GM20431 (cell line): ENCODE data around the gene CDH4.

Source experiments
- in situ Hi-C: fragments of 300-500 bp; cut with MseI, MboI; formaldehyde crosslinking; loops from one replicate; pipeline ENCODE4 v1.15.0; 2020; ENCODE audit warnings: low sequenced_read_pairs; ENCODE audit not compliant: unreplicated experiment

The CDH4 gene

GRCh38 chr20:61880706-61881105 is 628.6 kb downstream of the CDH4 start:
- in situ Hi-C loops, result loop anchor here (10.0 to 25.0 kb wide), 2 partner anchors 1666 to 1818 kb away; no protein-coding TSS in a partner anchor

DNA sequence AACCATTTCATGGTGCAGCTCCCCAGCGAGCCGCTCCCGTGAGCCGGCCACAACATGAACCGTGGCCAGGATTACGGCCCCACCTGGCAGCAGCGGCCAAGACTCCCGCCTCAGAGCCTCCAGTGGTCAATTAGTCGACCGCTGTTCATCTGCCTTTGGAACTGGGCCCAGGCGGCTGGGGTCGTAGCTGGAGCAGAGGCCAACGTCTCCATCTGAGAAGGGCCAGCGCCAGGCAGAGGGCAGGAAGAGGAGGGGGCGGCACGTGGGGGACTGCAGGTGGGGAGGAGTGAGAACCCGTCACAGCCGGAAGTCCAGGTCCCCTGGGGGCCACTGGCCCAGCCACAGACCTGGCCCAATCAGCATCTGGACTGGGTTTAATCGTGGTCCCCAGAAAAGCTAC is 629.4 kb downstream of the CDH4 start:
- in situ Hi-C loops, result loop anchor here (10.0 to 25.0 kb wide), 2 partner anchors 1667 to 1819 kb away; no protein-coding TSS in a partner anchor

- in situ Hi-C loops, result loop anchor here (10.0 to 25.0 kb wide), 2 partner anchors 1667 to 1820 kb away; no protein-coding TSS in a partner anchor
Observed at GRCh38 chr20:61881861-61882260, 629.8 kb downstream of the CDH4 start.

DNA sequence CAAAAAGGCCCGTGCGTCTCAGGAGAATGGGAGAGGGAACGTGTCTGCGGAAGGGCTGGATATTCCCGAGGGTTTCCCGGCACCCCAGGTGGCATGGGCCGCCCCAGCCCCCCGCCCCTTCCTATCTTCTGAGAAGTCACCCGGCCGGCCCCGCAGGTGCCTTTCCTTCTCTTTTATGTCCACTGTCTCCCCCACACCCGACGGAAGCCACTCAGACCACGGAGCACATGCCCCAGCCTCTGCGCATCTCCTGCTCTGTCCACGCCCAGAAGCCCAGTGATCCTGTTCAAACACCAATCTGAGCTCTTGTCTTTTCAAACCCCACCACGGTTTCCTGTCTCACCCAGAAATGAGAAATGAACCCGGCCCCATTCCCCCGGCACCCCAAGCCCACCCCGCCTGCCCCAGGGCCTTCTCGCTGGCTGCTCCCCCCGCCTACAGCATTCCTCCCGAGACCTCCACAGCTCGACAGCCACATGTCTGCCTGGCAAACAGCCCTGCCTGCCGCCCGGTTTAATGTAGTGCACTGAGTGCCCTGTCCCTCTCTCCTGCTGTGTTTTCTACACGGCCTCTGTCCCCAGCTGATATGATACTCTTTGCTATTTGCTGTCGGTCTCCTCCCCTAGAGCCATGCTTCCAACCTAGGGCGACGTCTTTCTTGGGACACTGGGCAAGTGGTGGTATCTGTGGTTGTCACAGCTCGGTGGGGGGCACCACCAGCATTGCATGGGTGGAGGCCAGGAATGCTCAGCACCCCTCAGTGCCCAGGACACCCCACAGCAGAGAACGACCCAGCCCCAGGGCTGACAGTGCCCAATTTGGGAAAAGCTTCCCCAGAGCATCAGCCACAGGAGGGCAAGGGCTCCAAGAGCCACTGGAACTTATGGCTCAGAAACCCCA is 630.9 kb downstream of the CDH4 start:
- in situ Hi-C loops, result loop anchor here (10.0 to 25.0 kb wide), 2 partner anchors 1668 to 1821 kb away; no protein-coding TSS in a partner anchor

GRCh38 chr20:61883857-61884393 is 631.9 kb downstream of the CDH4 start:
- in situ Hi-C loops, result loop anchor here (10.0 to 25.0 kb wide), 2 partner anchors 1669 to 1822 kb away; no protein-coding TSS in a partner anchor

GRCh38 chr20:61884571-61885389 is 632.7 kb downstream of the CDH4 start:
- in situ Hi-C loops, result loop anchor here (10.0 to 25.0 kb wide), 2 partner anchors 1670 to 1822 kb away; no protein-coding TSS in a partner anchor

- in situ Hi-C loops, result loop anchor here (10.0 to 25.0 kb wide), 2 partner anchors 1671 to 1824 kb away; no protein-coding TSS in a partner anchor
Observed at GRCh38 chr20:61885759-61886715, 634.0 kb downstream of the CDH4 start.

DNA sequence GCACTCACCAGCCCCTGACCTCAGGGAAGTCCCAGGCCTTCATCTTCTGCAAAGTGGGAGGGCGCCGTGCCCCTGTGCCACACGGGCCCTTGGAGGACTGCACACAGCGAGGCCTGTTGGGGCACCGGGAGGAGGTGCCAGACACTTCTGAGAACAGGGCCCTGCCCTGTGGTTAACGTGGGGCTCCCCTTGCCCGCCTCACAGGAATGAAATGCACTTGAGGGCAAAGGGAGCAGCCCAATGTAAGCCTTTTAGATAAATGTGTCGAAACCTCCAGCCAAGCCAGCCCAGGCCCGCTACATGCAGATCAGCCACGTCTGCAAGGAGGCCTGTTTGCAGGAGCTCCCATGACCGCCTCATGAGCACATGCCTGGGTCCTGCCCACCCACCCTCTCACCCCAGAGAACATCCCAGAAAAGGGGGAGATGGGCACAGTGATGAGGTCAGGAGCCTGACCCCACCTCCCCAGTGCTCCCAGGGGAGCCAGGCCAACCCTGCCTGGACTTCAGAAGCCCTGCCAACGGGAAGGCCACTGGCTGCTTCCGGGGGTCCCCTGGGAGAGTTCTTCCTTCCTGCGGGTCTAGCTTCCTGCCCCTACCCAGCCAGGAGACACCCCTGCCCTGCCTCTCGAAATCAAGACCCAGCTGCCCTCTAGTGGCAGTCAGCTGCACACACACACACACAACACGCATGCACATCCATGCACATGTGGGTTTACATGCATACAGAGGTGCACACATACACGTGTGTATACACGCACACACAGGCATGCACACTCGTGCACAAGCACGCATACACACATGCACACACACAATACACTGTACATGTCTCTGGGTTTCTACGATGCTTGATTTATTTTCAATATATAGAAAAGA is 634.9 kb downstream of the CDH4 start:
- in situ Hi-C loops, result loop anchor here (10.0 to 25.0 kb wide), 2 partner anchors 1672 to 1825 kb away; no protein-coding TSS in a partner anchor

- in situ Hi-C loops, result loop anchor here (10.0 to 25.0 kb wide), 2 partner anchors 1673 to 1825 kb away; no protein-coding TSS in a partner anchor
Observed at GRCh38 chr20:61887596-61888093, 635.6 kb downstream of the CDH4 start.

DNA sequence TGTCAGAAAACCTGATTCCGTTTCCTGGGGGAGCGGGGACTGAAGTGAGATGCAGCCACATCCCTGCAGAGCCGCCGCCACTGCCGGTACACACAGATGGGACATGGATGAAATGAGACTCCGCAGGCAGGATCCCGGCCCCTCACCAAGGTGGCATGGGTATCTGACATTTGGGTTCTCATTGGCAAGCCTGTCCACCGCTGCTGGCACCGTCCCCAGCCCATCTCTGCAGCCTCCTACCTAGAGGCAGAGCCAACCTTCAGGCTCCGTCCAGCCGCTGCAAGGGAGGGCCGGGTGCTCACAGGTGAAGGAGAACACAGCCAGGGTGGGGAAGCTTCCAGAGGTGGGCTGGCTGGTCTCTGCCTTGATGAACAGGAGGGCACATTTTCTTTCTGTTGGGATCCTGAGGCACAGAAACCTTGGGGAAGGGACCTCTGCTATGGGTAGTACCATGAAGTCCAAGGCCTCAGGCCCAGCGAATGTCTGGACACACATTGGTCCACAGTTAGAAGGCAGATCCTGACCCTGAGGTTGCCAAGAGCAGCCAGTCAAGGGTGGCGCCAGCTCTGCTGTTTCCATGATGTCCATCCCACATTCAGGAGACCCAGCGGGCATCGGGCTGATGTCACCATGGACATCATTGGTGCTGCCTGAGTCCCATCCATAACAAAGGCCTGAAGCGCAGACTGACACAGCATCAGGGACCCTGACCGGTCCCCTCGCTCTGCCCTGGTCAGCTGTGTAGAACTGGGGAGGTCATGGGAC is 636.2 kb downstream of the CDH4 start:
- in situ Hi-C loops, result loop anchor here (10.0 to 25.0 kb wide), 2 partner anchors 1673 to 1826 kb away; no protein-coding TSS in a partner anchor

DNA sequence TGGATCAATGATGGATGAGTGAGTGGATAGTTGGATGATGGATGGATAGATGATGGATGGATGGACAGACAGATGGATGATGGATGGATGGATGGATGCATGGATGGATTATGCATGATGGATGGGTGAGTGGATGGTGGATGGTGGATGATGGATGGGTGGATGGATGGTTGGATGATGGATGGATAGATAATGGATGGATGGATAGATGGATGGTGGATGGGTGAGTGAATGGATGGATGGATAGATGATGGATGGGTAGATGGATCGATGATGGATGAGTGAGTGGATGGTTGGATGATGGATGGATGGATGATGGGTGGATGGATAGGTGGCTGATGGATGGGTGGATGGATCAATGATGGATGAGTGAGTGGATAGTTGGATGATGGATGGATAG is 637.6 kb downstream of the CDH4 start:
- in situ Hi-C loops, result loop anchor here (10.0 to 25.0 kb wide), 2 partner anchors 1675 to 1827 kb away; no protein-coding TSS in a partner anchor

GRCh38 chr20:61890210-61890609 is 638.1 kb downstream of the CDH4 start:
- in situ Hi-C loops, result loop anchor here (25.0 kb wide), 1 partner anchor 1828 kb away; no protein-coding TSS in a partner anchor

- in situ Hi-C loops, result loop anchor here (25.0 kb wide), 1 partner anchor 1829 kb away; no protein-coding TSS in a partner anchor
Observed at GRCh38 chr20:61891476-61891875, 639.4 kb downstream of the CDH4 start.

- in situ Hi-C loops, result loop anchor here (25.0 kb wide), 1 partner anchor 1830 kb away; no protein-coding TSS in a partner anchor
Observed at GRCh38 chr20:61891916-61892649, 640.0 kb downstream of the CDH4 start.

GRCh38 chr20:61895016-61895415 is 643.0 kb downstream of the CDH4 start:
- in situ Hi-C loops, result loop anchor here (25.0 kb wide), 1 partner anchor 1833 kb away; no protein-coding TSS in a partner anchor

- in situ Hi-C loops, result loop anchor here (25.0 kb wide), 1 partner anchor 1833 kb away; no protein-coding TSS in a partner anchor
Observed at GRCh38 chr20:61895686-61896057, 643.6 kb downstream of the CDH4 start.
